H9 (cell line): ENCODE data around the gene CENPO. TPM values are rescaled to one million over a fixed set of nuclear protein-coding genes. Genes with fewer than 3 reads are reported as not detected.

Experiments
- DNase-seq: peaks from one replicate; pipeline ENCODE4 v3.0.0-alpha.2; 2017
- H2AFZ ChIP-seq: one replicate; pipeline ENCODE4 v1.6.1; 2013; ENCODE audit warnings: mild to moderate bottlenecking, low read length, control low read depth, moderate library complexity
- H2AK5ac ChIP-seq: 2 replicates; pipeline ENCODE4 v1.6.1; 2013; ENCODE audit warnings: low read length, control low read depth, mixed read lengths; ENCODE audit not compliant: insufficient read length
- H2BK120ac ChIP-seq: one replicate; pipeline ENCODE4 v1.6.1; 2013; ENCODE audit warnings: low read depth, mild to moderate bottlenecking, low read length, control low read depth, inconsistent platforms; ENCODE audit not compliant: poor library complexity, severe bottlenecking
- H2BK12ac ChIP-seq: 2 replicates; pipeline ENCODE4 v1.6.1; 2013; ENCODE audit warnings: low read length, control low read depth, mixed read lengths, low read depth; ENCODE audit not compliant: insufficient read length
- H2BK15ac ChIP-seq: 2 replicates; pipeline ENCODE4 v1.6.1; 2013; ENCODE audit warnings: low read depth, low read length, control low read depth
- H2BK20ac ChIP-seq: one replicate; pipeline ENCODE4 v1.6.1; 2013; ENCODE audit warnings: low read depth, mild to moderate bottlenecking, low read length, control low read depth, inconsistent platforms; ENCODE audit not compliant: poor library complexity, severe bottlenecking
- H2BK5ac ChIP-seq: 2 replicates; pipeline ENCODE4 v1.6.1; 2013; ENCODE audit warnings: low read length, control low read depth, mixed read lengths; ENCODE audit not compliant: insufficient read length
- H3K14ac ChIP-seq: 2 replicates; pipeline ENCODE4 v1.6.1; 2013; ENCODE audit warnings: low read length, control low read depth; ENCODE audit not compliant: insufficient read depth
- H3K18ac ChIP-seq: 2 replicates; pipeline ENCODE4 v1.6.1; 2013; ENCODE audit warnings: low read depth, mild to moderate bottlenecking, mixed read lengths, low read length, control low read depth; ENCODE audit not compliant: insufficient read length
- H3K23ac ChIP-seq: 2 replicates; pipeline ENCODE4 v1.6.1; 2013; ENCODE audit warnings: low read length, control low read depth, mixed read lengths, low read depth; ENCODE audit not compliant: insufficient read length
- H3K23me2 ChIP-seq: 2 replicates; pipeline ENCODE4 v1.6.1; 2013; ENCODE audit warnings: low read depth, mild to moderate bottlenecking, mixed read lengths, low read length, control low read depth; ENCODE audit not compliant: insufficient read length, poor library complexity, severe bottlenecking
- H3K27ac ChIP-seq: 2 replicates; pipeline ENCODE4 v1.5.1; 2013; ENCODE audit warnings: low read length, control low read depth, mixed read lengths, low read depth; ENCODE audit not compliant: insufficient read length
- H3K27me3 ChIP-seq: 2 replicates; pipeline ENCODE4 v1.6.1; 2013; ENCODE audit warnings: low read length, control low read depth, inconsistent platforms; ENCODE audit not compliant: insufficient read depth
- H3K4ac ChIP-seq: 2 replicates; pipeline ENCODE4 v1.6.1; 2013; ENCODE audit warnings: low read depth, mild to moderate bottlenecking, control low read depth, inconsistent platforms, low read length, moderate library complexity
- H3K4me1 ChIP-seq: 2 replicates; pipeline ENCODE4 v1.6.1; 2013; ENCODE audit warnings: low read length, control low read depth, inconsistent platforms; ENCODE audit not compliant: insufficient read depth
- H3K4me2 ChIP-seq: 2 replicates; pipeline ENCODE4 v1.6.1; 2013; ENCODE audit warnings: low read length, control low read depth, mixed read lengths; ENCODE audit not compliant: insufficient read length, insufficient read depth
- H3K56ac ChIP-seq: 2 replicates; pipeline ENCODE4 v1.6.1; 2013; ENCODE audit warnings: low read depth, mild to moderate bottlenecking, mixed read lengths, low read length, control low read depth; ENCODE audit not compliant: insufficient read length
- H3K79me1 ChIP-seq: 2 replicates; pipeline ENCODE4 v1.6.1; 2013; ENCODE audit warnings: low read depth, mild to moderate bottlenecking, moderate library complexity, low read length, control low read depth, inconsistent platforms; ENCODE audit not compliant: insufficient read depth, poor library complexity, severe bottlenecking
- H3K79me2 ChIP-seq: 2 replicates; pipeline ENCODE4 v1.6.1; 2013; ENCODE audit warnings: low read length, control low read depth, inconsistent platforms; ENCODE audit not compliant: insufficient read depth
- H3K9ac ChIP-seq: 2 replicates; pipeline ENCODE4 v1.6.1; 2013; ENCODE audit warnings: low read length, control low read depth, mixed read lengths; ENCODE audit not compliant: insufficient read length; ENCODE audit errors: extremely low read depth
- H3K9me3 ChIP-seq: one replicate; pipeline ENCODE4 v1.6.1; 2013; ENCODE audit warnings: low read depth, low read length, inconsistent platforms; ENCODE audit not compliant: control insufficient read depth
- H3T11ph ChIP-seq: one replicate; pipeline ENCODE4 v1.6.1; 2013; ENCODE audit warnings: mild to moderate bottlenecking, low read length, control low read depth, inconsistent platforms
- H4K20me1 ChIP-seq: one replicate; pipeline ENCODE4 v1.6.1; 2013; ENCODE audit not compliant: control insufficient read depth, insufficient read length, insufficient read depth
- H4K5ac ChIP-seq: 2 replicates; pipeline ENCODE4 v1.6.1; 2013; ENCODE audit warnings: low read depth, mild to moderate bottlenecking, mixed read lengths, low read length, control low read depth; ENCODE audit not compliant: insufficient read length
- H4K8ac ChIP-seq: replicated peaks from 2 replicates; pipeline ENCODE4 v1.6.1; 2013; ENCODE audit warnings: low read length, control low read depth, mixed read lengths, low read depth; ENCODE audit not compliant: insufficient read length
- H4K91ac ChIP-seq: 2 replicates; pipeline ENCODE4 v1.6.1; 2013; ENCODE audit warnings: low read depth, mild to moderate bottlenecking, moderate library complexity, mixed read lengths, low read length, control low read depth; ENCODE audit not compliant: insufficient read length
- H3K27ac Mint-ChIP-seq, 3 experiments: 2 replicates in 2 of 3; 3 replicates in 1 of 3; pipeline ENCODE4 v1.8.0; 2020 to 2021; ENCODE audit warnings: mixed read lengths in 3 of 3, mild to moderate bottlenecking in 1 of 3, moderate library complexity in 1 of 3
- H3K27me3 Mint-ChIP-seq: 2 replicates; pipeline ENCODE4 v1.8.0; 2021; ENCODE audit warnings: low read depth, mild to moderate bottlenecking, moderate library complexity, mixed read lengths
- H3K36me3 Mint-ChIP-seq, 3 experiments: 2 replicates in 2 of 3; 3 replicates in 1 of 3; pipeline ENCODE4 v1.8.0; 2020 to 2021; ENCODE audit warnings: low read depth in 3 of 3, mixed read lengths in 3 of 3; ENCODE audit not compliant: insufficient read depth in 1 of 3
- H3K4me1 Mint-ChIP-seq, 2 experiments: 2 replicates each; pipeline ENCODE4 v1.8.0; 2020; ENCODE audit warnings: mixed read lengths in 2 of 2
- H3K4me3 Mint-ChIP-seq, 2 experiments: 2 replicates in 1 of 2; 3 replicates in 1 of 2; pipeline ENCODE4 v1.8.0; 2020 to 2021; ENCODE audit warnings: mild to moderate bottlenecking in 2 of 2, mixed read lengths in 2 of 2, moderate library complexity in 1 of 2
- H3K9me3 Mint-ChIP-seq, 2 experiments: 2 replicates in 1 of 2; 3 replicates in 1 of 2; pipeline ENCODE4 v1.8.0; 2020; ENCODE audit warnings: mild to moderate bottlenecking in 2 of 2, mixed read lengths in 2 of 2, moderate library complexity in 1 of 2
- WGBS: extraction: QIAGEN DNeasy Blood & Tissue Kit; methylation state at CpG from one replicate; pipeline ENCODE4 v1.1.7; 2013; ENCODE audit warnings: missing lambda C conversion rate, low lambda C conversion rate, mixed read lengths; ENCODE audit not compliant: insufficient read length; ENCODE audit errors: extremely low coverage; 5-methylcytosine and 5-hydroxymethylcytosine counted together
- total RNA-seq: library from RNA; stranded (reverse); gene quantifications from 2 replicates; pipeline ENCODE4 v1.2.1, GENCODE V29; 2021
- TF ChIP-seq, protein P1 (sequence below): fragments of 200-600 bp; sonication (generic); conservative IDR thresholded peaks from 3 replicates; pipeline ENCODE4 v1.8.0; 2021; ENCODE audit warnings: antibody characterized with exemption, mild to moderate bottlenecking

The CENPO gene
- total RNA-seq, 1 experiment from 2014 or later: 49.5 TPM

DNA sequence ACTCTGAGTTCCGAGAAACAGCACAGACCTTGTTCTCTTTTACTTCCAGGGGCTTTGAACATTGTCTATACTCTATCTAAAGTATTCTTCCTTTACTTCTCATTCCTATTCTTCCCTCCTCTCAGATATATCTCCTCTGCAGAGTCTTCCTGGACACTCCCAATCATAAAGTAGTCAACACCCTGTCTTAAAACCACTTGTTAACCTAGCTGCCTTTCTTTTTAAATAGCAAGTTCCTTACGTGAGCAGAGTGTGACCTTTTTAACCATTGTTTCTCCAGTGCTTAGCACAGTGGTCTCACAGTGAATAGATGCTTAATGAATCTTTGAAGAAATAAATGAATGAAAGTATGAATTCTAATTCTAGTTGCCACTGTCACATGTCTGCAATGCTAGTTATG is 47.4 kb upstream of the CENPO start:
- H3K4me3 Mint-ChIP-seq: no peak overlapping the region
- Histone ChIP-seq H3K9ac (no peak overlapping the region), H3K23me2 (no peaks in the 10 kb centered on the region), H4K5ac (no peak overlapping the region), H3K79me1 (no peaks in the 10 kb centered on the region), H2BK20ac (no peak overlapping the region), H4K8ac (no peak overlapping the region), H3K18ac (no peak overlapping the region), H3K4ac (no peak overlapping the region), H3K79me2 (no peaks in the 10 kb centered on the region), H2BK5ac (no peak overlapping the region), H2BK12ac (no peak overlapping the region), H2AK5ac (no peak overlapping the region), H3K56ac (no peak overlapping the region), H3K27ac (no peak overlapping the region), H2BK15ac (no peak overlapping the region), H2AFZ (no peak overlapping the region), H3K14ac (no peak overlapping the region), H3K27me3 (no peaks in the 10 kb centered on the region), H3T11ph (no peak overlapping the region), H3K23ac (no peak overlapping the region), H3K4me1 (no peaks in the 10 kb centered on the region), H3K4me2 (no peak overlapping the region), H4K91ac (no peak overlapping the region), H2BK120ac (no peak overlapping the region), H4K20me1 (no peaks in the 10 kb centered on the region), H3K9me3 (no peaks in the 10 kb centered on the region)
- peaks cover 2 to 5% of the 10 kb centered on the region in 2 experiments; a peak in 3 of 4 replicates for H3K4me1 Mint-ChIP-seq
- H3K27ac Mint-ChIP-seq: no peak overlapping the region
- H3K9me3 Mint-ChIP-seq: no peaks in the 10 kb centered on the region
- H3K27me3 Mint-ChIP-seq: no peaks in the 10 kb centered on the region
- H3K36me3 Mint-ChIP-seq: no peaks in the 10 kb centered on the region
- TF ChIP-seq, protein P1, sequence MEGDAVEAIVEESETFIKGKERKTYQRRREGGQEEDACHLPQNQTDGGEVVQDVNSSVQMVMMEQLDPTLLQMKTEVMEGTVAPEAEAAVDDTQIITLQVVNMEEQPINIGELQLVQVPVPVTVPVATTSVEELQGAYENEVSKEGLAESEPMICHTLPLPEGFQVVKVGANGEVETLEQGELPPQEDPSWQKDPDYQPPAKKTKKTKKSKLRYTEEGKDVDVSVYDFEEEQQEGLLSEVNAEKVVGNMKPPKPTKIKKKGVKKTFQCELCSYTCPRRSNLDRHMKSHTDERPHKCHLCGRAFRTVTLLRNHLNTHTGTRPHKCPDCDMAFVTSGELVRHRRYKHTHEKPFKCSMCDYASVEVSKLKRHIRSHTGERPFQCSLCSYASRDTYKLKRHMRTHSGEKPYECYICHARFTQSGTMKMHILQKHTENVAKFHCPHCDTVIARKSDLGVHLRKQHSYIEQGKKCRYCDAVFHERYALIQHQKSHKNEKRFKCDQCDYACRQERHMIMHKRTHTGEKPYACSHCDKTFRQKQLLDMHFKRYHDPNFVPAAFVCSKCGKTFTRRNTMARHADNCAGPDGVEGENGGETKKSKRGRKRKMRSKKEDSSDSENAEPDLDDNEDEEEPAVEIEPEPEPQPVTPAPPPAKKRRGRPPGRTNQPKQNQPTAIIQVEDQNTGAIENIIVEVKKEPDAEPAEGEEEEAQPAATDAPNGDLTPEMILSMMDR: no peak
- DNase-seq: no peak
- no CpG with 5 or more reads among the region's 2 CpGs for WGBS
